ENCODE measurements around the gene AFAP1. TPM values are rescaled to one million over a fixed set of nuclear protein-coding genes. Genes with fewer than 3 reads are reported as not detected.

AFAP1 gene
- total and polyA plus RNA-seq, 2 of the 8 experiments (the other 6 are each of a cell fraction or from before 2014, with no cell fraction given) = 3.6 to 18.2 TPM

DNA sequence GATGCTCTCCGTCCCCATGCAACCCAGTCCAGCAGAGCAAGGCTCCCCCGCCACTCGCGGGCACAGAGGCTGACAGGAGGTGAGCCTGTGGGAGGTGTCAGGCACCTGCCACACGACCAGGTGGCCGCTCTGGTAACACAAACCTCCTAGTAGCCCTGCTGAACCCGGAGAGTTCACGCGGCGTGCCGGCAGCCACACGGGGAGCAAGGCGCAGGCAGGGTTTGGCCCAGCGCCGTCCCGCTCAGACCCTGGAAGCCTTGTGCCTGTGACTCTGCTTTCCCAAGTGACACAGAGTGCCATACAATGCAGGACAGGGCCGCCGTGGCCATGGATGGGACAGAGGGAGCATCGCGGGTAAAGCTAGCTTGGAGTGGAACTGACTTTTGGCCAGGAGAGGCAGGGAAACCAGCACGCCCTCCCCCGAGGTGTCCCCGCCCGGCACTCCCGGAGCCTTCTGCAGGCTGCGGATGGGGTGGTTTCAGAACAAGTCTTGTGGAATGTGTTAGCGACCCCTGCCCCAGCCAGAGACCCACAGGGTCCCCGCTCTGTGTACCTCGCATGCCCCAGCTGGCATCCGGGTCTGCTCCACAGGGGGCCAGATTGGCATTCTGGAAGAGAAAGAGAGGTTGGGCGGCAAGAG, 44.7 kb upstream of the AFAP1 start:
- Histone ChIP-seq H3K4me2 (ENCODE audit: insufficient read depth in 1 of 2, low read depth in 2 of 2, low read length in 2 of 2) (no peak overlapping the region), H3K9ac (replicated peaks in 1 of 4; ENCODE audit: extremely low read depth in 1 of 4, low read depth in 3 of 4, low read length in 3 of 4) (peak overlapping the region in 1 of 4 experiments; percentile 33; a peak in 2 of 7 replicates), H2BK12ac (ENCODE audit: low read depth, low read length) (peak overlapping the region; percentile 63; the same call in 1 of the 2 replicates), H3K79me2 (ENCODE audit: control insufficient read depth in 1 of 2, insufficient read depth in 2 of 2, low read length in 2 of 2) (no peaks in the 10 kb centered on the region), H4K20me1 (replicated peaks in 1 of 2; ENCODE audit: control insufficient read depth in 1 of 2, insufficient read depth in 2 of 2, low read length in 2 of 2) (no peaks in the 10 kb centered on the region), H4K5ac (ENCODE audit: insufficient read length, low read depth, low read length) (no peak overlapping the region), H4K8ac (ENCODE audit: extremely low read depth, insufficient read depth, low read length) (no peak overlapping the region), H3K9me3 (ENCODE audit: insufficient read depth in 2 of 2, low read depth in 1 of 2, low read length in 1 of 2) (no peaks in the 10 kb centered on the region), H3K23ac (ENCODE audit: insufficient read length) (no peak overlapping the region), H3K56ac (replicated peaks; ENCODE audit: insufficient read length, low read depth, low read length) (no peak overlapping the region), H3K4me3 (ENCODE audit: extremely low read depth in 1 of 4, insufficient read depth in 2 of 4, low read depth in 3 of 4, low read length in 4 of 4) (no peak overlapping the region), H3K79me1 (ENCODE audit: low read depth, low read length) (no peaks in the 10 kb centered on the region), H3K23me2 (ENCODE audit: low read depth, low read length) (no peaks in the 10 kb centered on the region), H3K18ac (ENCODE audit: extremely low read depth, low read length) (0 out of 2 replicates have a peak overlapping the region, but pooled peaks have one; percentile 10), H2BK120ac (replicated peaks; ENCODE audit: low read depth, low read length) (no peak overlapping the region), H3K4me1 (replicated peaks in 1 of 4; ENCODE audit: control insufficient read depth in 3 of 4, insufficient read depth in 4 of 4, low read length in 3 of 4) (peaks cover 3 to 12% (median 5%) of the 10 kb centered on the region in 4 experiments; a peak in 5 of 7 replicates), H2AK5ac (ENCODE audit: low read depth, low read length) (0 out of 2 replicates have a peak overlapping the region, but pooled peaks have one; percentile 55), H3K27ac (ENCODE audit: low read depth, low read length) (no peak overlapping the region), H2BK15ac (ENCODE audit: low read length) (no peak overlapping the region), H3K14ac (ENCODE audit: insufficient read length) (no peak overlapping the region), H2AFZ (ENCODE audit: low read length) (no peak overlapping the region), H2BK20ac (ENCODE audit: low read length) (no peak overlapping the region), H4K91ac (replicated peaks; ENCODE audit: insufficient read length, low read length) (peak overlapping the region; percentile 84), H3K4ac (replicated peaks; ENCODE audit: insufficient read length, low read depth, low read length) (no peak overlapping the region), H2BK5ac (ENCODE audit: low read depth, low read length) (no peak overlapping the region), H3K27me3 (replicated peaks in 1 of 4; ENCODE audit: control insufficient read depth in 3 of 4, extremely low read depth in 1 of 4, insufficient read depth in 3 of 4, low read length in 3 of 4) (no peaks in the 10 kb centered on the region), H3K36me3 (ENCODE audit: control insufficient read depth in 2 of 4, insufficient read depth in 4 of 4, low read length in 3 of 4) (no peaks in the 10 kb centered on the region)
- TF ChIP-seq PHF8 (conservative IDR thresholded peaks at IDR 0.05; ENCODE audit: low read depth, low read length) (no peak), RNF2 (IDR thresholded peaks at IDR 0.05; ENCODE audit: borderline replicate concordance, low read depth, low read length, missing control alignments, poor library complexity, severe bottlenecking) (no peak), SAP30 (IDR thresholded peaks at IDR 0.05; ENCODE audit: insufficient read depth, insufficient replicate concordance, low read length) (no peak), POLR2AphosphoS5 (IDR thresholded peaks at IDR 0.05; ENCODE audit: low read depth, low read length) (no peak), SRF (IDR thresholded peaks at IDR 0.05; ENCODE audit: low read depth, low read length) (no peak)
- TF ChIP-seq, protein P1, sequence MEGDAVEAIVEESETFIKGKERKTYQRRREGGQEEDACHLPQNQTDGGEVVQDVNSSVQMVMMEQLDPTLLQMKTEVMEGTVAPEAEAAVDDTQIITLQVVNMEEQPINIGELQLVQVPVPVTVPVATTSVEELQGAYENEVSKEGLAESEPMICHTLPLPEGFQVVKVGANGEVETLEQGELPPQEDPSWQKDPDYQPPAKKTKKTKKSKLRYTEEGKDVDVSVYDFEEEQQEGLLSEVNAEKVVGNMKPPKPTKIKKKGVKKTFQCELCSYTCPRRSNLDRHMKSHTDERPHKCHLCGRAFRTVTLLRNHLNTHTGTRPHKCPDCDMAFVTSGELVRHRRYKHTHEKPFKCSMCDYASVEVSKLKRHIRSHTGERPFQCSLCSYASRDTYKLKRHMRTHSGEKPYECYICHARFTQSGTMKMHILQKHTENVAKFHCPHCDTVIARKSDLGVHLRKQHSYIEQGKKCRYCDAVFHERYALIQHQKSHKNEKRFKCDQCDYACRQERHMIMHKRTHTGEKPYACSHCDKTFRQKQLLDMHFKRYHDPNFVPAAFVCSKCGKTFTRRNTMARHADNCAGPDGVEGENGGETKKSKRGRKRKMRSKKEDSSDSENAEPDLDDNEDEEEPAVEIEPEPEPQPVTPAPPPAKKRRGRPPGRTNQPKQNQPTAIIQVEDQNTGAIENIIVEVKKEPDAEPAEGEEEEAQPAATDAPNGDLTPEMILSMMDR (IDR thresholded peaks at IDR 0.05; ENCODE audit: control extremely low read depth in 1 of 3, insufficient read depth in 1 of 3, low read depth in 1 of 3, low read length in 3 of 3) = no peak
- FAIRE-seq (no peak), DNase-seq (ENCODE audit: low read depth in 1 of 2, low spot score in 2 of 2) (no peak)
- CTCF ChIA-PET (ENCODE audit: partially characterized antibody) = interaction anchor here (0.6 to 9.7 kb wide), 13 partner anchors 11 to 222 kb away, joined by 3 to 180 read pairs (median 28); partner anchors contain the start of gene AFAP1
- POLR2A ChIA-PET (ENCODE audit: partially characterized antibody) = interaction anchor here (0.8 kb wide), 2 partner anchors 45 to 89 kb away, joined by 3 read pairs; partner anchors contain the start of gene AFAP1
- WGBS, 2 experiments (ENCODE audit: extremely low coverage in 1 of 2, insufficient coverage in 1 of 2, insufficient read length in 1 of 2, insufficient replicate concordance in 2 of 2, low coverage in 1 of 2, low lambda C conversion rate in 2 of 2, missing lambda C conversion rate in 1 of 2) = 85% methylated on average over 30 of the region's 31 CpGs; no CpG with 5 or more reads in 1 of the 2 experiments

Measured in H1 (cell line).